Measurements from ENCODE around the gene SLC23A1. TPM values are rescaled to one million over a fixed set of nuclear protein-coding genes. Genes with fewer than 3 reads are reported as not detected.

SLC23A1 gene
- total RNA-seq, 1 donor from 2014 or later: 1.4 TPM

DNA sequence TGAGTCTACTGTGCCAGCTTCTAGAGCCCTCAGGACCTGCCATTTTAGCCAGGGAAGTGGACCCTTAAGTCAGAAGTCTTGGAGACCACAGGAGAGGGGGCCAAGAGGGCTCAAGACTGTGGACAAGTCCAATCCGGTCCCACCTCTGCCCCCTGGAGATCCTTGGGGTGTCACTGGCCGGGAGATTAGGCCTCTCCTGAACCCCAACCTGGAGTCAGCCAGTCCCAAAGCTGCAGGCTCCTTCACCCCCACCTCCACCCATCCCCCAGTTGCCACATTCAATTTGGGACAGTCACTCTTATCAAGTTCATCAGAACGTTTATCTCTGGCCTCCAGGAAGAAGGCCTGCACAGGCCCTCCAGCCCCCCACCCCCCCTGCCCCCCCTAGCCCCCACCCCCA is 290 bp downstream of the SLC23A1 start:
- ChIA-PET POLR2A (no interaction called here), CTCF (no interaction called here)
- TF ChIP-seq, protein P1, sequence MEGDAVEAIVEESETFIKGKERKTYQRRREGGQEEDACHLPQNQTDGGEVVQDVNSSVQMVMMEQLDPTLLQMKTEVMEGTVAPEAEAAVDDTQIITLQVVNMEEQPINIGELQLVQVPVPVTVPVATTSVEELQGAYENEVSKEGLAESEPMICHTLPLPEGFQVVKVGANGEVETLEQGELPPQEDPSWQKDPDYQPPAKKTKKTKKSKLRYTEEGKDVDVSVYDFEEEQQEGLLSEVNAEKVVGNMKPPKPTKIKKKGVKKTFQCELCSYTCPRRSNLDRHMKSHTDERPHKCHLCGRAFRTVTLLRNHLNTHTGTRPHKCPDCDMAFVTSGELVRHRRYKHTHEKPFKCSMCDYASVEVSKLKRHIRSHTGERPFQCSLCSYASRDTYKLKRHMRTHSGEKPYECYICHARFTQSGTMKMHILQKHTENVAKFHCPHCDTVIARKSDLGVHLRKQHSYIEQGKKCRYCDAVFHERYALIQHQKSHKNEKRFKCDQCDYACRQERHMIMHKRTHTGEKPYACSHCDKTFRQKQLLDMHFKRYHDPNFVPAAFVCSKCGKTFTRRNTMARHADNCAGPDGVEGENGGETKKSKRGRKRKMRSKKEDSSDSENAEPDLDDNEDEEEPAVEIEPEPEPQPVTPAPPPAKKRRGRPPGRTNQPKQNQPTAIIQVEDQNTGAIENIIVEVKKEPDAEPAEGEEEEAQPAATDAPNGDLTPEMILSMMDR (IDR thresholded peaks at IDR 0.05): no peak
- Mint-ChIP-seq H3K9me3 (no peaks in the 10 kb centered on the region), H3K27ac (peak overlapping the region; percentile 7), H3K4me1 (peaks cover 63% of the 10 kb centered on the region), H3K27me3 (no peaks in the 10 kb centered on the region), H3K36me3 (ENCODE audit: low read depth) (no peaks in the 10 kb centered on the region), H3K4me3 (no peak overlapping the region)
- ATAC-seq (ENCODE audit: low read depth) (no peak), DNase-seq (no peak)
- intact Hi-C loops (cut with micrococcal nuclease): no loop called here

DNA sequence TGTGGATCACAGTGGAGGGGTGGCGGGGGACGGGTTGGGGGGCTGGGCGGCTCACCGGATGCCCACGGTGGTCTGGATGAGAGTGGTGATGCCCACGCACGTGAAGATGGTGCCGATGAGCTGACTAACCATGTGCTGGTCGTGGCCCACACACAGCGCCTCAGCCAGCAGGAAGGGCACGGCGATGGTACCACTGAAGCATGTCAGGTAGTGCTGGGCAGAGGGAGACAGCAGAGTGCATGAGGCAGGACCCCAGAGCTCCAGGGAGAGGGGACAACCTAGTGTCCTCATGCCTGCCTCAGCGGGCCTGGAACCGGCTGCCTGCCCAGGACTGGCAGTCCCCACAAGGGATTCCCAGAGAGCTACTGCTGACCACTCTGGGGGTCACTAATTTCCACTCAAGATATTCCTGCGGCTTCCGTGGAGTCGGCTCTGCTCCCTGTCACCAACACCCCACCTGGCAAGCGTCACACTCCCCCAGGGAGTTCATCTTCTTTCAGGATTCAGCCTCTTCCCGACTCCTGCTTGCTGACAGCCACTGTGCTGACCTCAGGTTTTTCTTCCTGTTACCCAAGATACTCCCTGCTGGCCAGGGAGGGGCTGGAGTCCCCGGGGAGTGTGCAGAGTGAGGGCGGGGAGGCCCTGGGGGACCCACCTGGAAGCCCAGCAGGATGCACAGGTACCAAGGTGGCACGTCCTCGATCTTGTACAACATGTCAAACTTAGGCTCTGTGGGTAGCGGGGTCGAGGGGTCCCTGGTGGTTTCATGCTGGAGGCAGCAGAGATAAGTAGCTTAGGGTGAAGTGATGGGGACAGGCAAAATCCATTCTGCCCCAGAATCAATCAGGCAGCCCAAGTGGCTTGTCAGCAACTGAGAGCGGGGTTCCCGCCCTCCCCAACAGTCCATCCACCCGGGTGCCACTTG is 998 bp downstream of the SLC23A1 start:
- DNase-seq (no peak), ATAC-seq (ENCODE audit: low read depth) (peak; percentile 35)
- H3K4me1 Mint-ChIP-seq: peaks cover 56% of the 10 kb centered on the region
- intact Hi-C loops (cut with micrococcal nuclease): no loop called here
- no peaks in the 10 kb centered on the region for H3K27me3 Mint-ChIP-seq
- H3K4me3 Mint-ChIP-seq: no peak overlapping the region
- CTCF ChIA-PET: no interaction called here
- POLR2A ChIA-PET: no interaction called here
- H3K36me3 Mint-ChIP-seq (ENCODE audit: low read depth): no peaks in the 10 kb centered on the region
- no peak overlapping the region for H3K27ac Mint-ChIP-seq
- no peaks in the 10 kb centered on the region for H3K9me3 Mint-ChIP-seq
- TF ChIP-seq, protein P1 (IDR thresholded peaks at IDR 0.05): no peak

DNA sequence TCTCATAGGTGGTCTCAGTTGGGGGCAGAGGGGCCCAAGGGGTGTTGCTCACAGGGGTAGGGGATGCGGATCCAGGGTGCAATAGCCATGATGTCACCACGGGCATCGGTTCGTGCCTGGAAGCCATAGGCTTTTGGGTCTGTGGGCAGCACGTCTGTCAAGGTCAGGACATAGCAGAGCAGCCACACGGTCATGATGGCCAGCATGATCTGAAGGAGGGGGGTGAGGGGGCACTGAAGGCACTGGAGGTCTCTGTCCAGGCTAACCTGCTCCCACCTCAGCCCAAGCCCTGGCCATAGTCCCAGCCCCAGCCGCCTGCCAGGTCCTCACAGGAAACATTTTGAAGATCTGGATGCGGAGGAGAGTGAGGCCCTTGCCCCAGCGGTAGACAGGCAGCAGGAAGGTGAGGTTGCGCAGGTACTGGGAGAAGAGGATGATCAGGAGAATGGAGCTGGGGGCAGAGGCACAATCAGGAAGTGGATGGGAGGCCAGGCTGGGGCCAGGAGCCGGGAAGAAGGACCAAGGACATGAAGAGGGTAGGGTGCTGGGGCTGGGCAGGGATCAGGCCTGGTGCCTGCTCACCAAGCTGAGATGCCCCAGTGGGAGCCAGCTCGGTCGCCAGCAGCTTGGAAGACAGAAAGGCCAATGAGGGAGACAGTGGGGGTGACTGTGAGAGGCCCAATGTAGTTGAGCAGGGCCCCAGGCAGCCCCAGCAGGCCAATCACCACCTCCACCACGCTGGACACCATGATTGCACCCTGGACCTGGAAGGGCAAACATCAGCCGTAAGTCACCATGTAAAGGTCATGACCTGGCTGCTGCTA is 3.3 kb downstream of the SLC23A1 start:
- ChIA-PET POLR2A (no interaction called here), CTCF (no interaction called here)
- Mint-ChIP-seq H3K4me3 (no peak overlapping the region), H3K4me1 (peaks cover 33% of the 10 kb centered on the region), H3K27me3 (no peaks in the 10 kb centered on the region), H3K27ac (no peak overlapping the region), H3K36me3 (ENCODE audit: low read depth) (peaks cover 2% of the 10 kb centered on the region), H3K9me3 (no peaks in the 10 kb centered on the region)
- no peak for ATAC-seq (ENCODE audit: low read depth)
- DNase-seq: no peak
- intact Hi-C loops (cut with micrococcal nuclease): no loop called here
- TF ChIP-seq, protein P1 (IDR thresholded peaks at IDR 0.05): no peak

DNA sequence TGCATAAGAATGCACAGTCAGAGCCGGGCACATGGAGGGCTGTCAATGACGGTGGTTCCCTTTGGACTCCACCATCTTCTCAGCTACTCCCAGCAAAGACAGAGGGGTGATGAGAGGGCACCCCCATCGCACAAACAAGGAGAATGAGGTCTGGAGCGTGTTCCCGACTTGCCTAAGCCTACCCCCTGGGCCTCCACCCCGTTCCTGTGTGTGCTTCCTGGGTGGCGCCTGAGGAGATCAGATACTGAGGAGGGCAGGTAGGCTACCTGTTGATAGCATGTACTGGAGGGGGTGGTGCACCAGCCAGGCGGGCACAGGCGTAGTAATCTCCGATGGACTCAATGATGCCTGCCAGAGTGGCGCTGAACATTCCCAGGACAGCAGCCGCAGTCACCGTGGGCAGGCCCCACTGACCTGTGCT is 4.1 kb downstream of the SLC23A1 start:
- ATAC-seq (ENCODE audit: low read depth) (no peak), DNase-seq (no peak)
- no peaks in the 10 kb centered on the region for H3K27me3 Mint-ChIP-seq
- ChIA-PET POLR2A (no interaction called here), CTCF (no interaction called here)
- TF ChIP-seq, protein P1 (IDR thresholded peaks at IDR 0.05): no peak
- H3K4me3 Mint-ChIP-seq: no peak overlapping the region
- H3K9me3 Mint-ChIP-seq: no peaks in the 10 kb centered on the region
- H3K27ac Mint-ChIP-seq: no peak overlapping the region
- intact Hi-C loops (cut with micrococcal nuclease): no loop called here
- peaks cover 24% of the 10 kb centered on the region for H3K4me1 Mint-ChIP-seq
- peaks cover 5% of the 10 kb centered on the region for H3K36me3 Mint-ChIP-seq (ENCODE audit: low read depth)
